K562 (cell line): Measurements from ENCODE around the gene CAMK2A.

Source experiments
- E4F1 ChIP-seq: fragments of 250-450 bp; sonication (Bioruptor Pico); IDR thresholded peaks from 2 replicates; pipeline ENCODE4 v1.5.0; 2021; ENCODE audit warnings: mild to moderate bottlenecking, borderline replicate concordance
- MLX ChIP-seq, 2 experiments: fragments of 450-650 bp in 1 of 2; sonication (generic) in 1 of 2; formaldehyde crosslinking; conservative IDR thresholded peaks; 2 replicates each; pipeline versions ENCODE4 v1.4.0 to v1.8.1; 2020 to 2022; ENCODE audit warnings: mild to moderate bottlenecking in 1 of 2, missing genetic modification reagents in 1 of 2
- ZBTB40 ChIP-seq, 2 experiments: fragments of 450-650 bp in 1 of 2; sonication (generic) in 1 of 2; formaldehyde crosslinking in 1 of 2; IDR thresholded peaks; 2 replicates each; pipeline versions ENCODE4 v1.7.1 to v1.9.0; 2016 to 2022; ENCODE audit warnings: inconsistent platforms in 1 of 2, mild to moderate bottlenecking in 1 of 2, missing genetic modification reagents in 1 of 2
- ZNF232 ChIP-seq: sonication (generic); formaldehyde crosslinking; IDR thresholded peaks from 2 replicates; pipeline ENCODE4 v1.8.0; 2022; ENCODE audit warnings: mild to moderate bottlenecking, missing genetic modification reagents
- TF ChIP-seq, protein P1 (sequence below), 3 experiments: IDR thresholded peaks in 2 of 3; conservative IDR thresholded peaks in 1 of 3; 2 replicates each; pipeline ENCODE4 v1.5.1; 2011 to 2012; ENCODE audit warnings: low read length in 3 of 3, mild to moderate bottlenecking in 3 of 3, control low read depth in 2 of 3, improper control_type of control experiment in 1 of 3, inconsistent platforms in 1 of 3, low read depth in 1 of 3, mixed read lengths in 1 of 3, moderate library complexity in 1 of 3; ENCODE audit not compliant: insufficient read depth in 2 of 3

DNA sequence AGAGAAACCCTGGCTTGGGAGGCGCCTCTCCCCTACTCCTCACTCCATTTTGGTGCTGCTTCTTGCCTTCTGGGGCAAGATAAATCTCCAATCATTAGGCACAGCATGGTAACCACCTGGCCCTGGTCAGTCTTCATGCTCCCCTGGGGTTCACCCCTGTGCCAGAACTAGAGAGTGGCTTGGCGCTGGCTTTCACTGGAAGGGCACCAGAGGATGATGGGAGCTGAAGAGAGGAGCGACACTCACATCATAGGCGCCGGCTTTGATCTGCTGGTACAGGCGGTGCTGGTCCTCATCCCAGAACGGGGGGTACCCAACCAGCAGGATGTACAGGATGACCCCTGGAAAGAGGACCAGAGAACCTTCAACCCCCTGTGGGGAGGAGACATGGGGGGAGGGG lies 38.1 kb downstream of the CAMK2A start:
- no peak for TF ChIP-seq ZBTB40 (IDR thresholded peaks at IDR 0.05)
- TF ChIP-seq ZBTB40 (CRISPR knock-in tag; IDR thresholded peaks at IDR 0.05), result no peak
- TF ChIP-seq, protein P1, sequence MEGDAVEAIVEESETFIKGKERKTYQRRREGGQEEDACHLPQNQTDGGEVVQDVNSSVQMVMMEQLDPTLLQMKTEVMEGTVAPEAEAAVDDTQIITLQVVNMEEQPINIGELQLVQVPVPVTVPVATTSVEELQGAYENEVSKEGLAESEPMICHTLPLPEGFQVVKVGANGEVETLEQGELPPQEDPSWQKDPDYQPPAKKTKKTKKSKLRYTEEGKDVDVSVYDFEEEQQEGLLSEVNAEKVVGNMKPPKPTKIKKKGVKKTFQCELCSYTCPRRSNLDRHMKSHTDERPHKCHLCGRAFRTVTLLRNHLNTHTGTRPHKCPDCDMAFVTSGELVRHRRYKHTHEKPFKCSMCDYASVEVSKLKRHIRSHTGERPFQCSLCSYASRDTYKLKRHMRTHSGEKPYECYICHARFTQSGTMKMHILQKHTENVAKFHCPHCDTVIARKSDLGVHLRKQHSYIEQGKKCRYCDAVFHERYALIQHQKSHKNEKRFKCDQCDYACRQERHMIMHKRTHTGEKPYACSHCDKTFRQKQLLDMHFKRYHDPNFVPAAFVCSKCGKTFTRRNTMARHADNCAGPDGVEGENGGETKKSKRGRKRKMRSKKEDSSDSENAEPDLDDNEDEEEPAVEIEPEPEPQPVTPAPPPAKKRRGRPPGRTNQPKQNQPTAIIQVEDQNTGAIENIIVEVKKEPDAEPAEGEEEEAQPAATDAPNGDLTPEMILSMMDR (IDR thresholded peaks at IDR 0.05 in 2 of 3, conservative IDR thresholded peaks at IDR 0.05 in 1 of 3; ENCODE audit: insufficient read depth in 2 of 3, low read depth in 1 of 3, low read length in 3 of 3), result no peak
- no peak for TF ChIP-seq ZNF232
- no peak for TF ChIP-seq E4F1
- TF ChIP-seq MLX (CRISPR knock-in tag; conservative IDR thresholded peaks at IDR 0.05), result no peak
